GM12878 (cell line): ENCODE results near the gene TCF12. TPM values are rescaled to one million over a fixed set of nuclear protein-coding genes. Genes with fewer than 3 reads are reported as not detected.

Experiments used
- ATAC-seq: fragments of 200-7000 bp; cut with Tn5 transposase; 3 replicates; pipeline ENCODE4 v1.9.1; 2020; ENCODE audit warnings: mild to moderate bottlenecking, moderate library complexity
- BruUV-seq: library from RNA; stranded (reverse); fragments of 400-500 nt; replicated peaks from 2 replicates; lab custom pipeline; 2021; lab: Mats Ljungman, UMichigan
- CTCF ChIA-PET: fragments of 300-600 bp; sonication (Branson Sonifier 250); formaldehyde crosslinking; extraction: SDS; loops from one replicate; lab custom pipeline; 2021; ENCODE audit warnings: inconsistent platforms; lab: Yijun Ruan, JAX
- POLR2A ChIA-PET: fragments of 350-600 bp; formaldehyde crosslinking; extraction: SDS; loops from one replicate; lab custom pipeline; 2021; ENCODE audit warnings: inconsistent platforms; lab: Charles Lee
- RAD21 ChIA-PET: fragments of 300-600 bp; sonication (Branson Sonifier 250); formaldehyde crosslinking; loops from one replicate; lab custom pipeline; 2023; ENCODE audit warnings: antibody characterized with exemption; ENCODE audit not compliant: unreplicated experiment; lab: Charles Lee
- SMC1A ChIA-PET: fragments of 300-600 bp; sonication (Branson Sonifier 250); formaldehyde crosslinking; loops from one replicate; lab custom pipeline; 2023; ENCODE audit not compliant: unreplicated experiment, uncharacterized antibody; lab: Charles Lee
- DNase-seq: peaks from one replicate; pipeline ENCODE4 v3.0.0-alpha.2; 2011; ENCODE audit warnings: low read depth, low spot score
- FAIRE-seq: peaks from 3 replicates; lab custom pipeline; 2011; peaks lifted over from hg19 to GRCh38; lab: Jason Lieb, UNC
- H2AFZ ChIP-seq: 2 replicates; pipeline ENCODE4 v1.6.0; 2011; ENCODE audit warnings: low read depth, low read length, control low read depth; ENCODE audit not compliant: control insufficient read depth
- H3K27ac ChIP-seq: 2 replicates; pipeline ENCODE4 v1.5.1; 2011; ENCODE audit warnings: control low read depth; ENCODE audit not compliant: control insufficient read depth, insufficient read depth
- H3K27me3 ChIP-seq, 2 experiments: replicated peaks in 1 of 2; 2 replicates each; pipeline versions ENCODE4 v1.6.0 to v1.6.1; 2011; ENCODE audit warnings: low read length in 1 of 2; ENCODE audit not compliant: control insufficient read depth in 2 of 2, insufficient read depth in 2 of 2
- H3K36me3 ChIP-seq, 2 experiments: 2 replicates each; pipeline ENCODE4 v1.5.1; 2011; ENCODE audit warnings: low read length in 1 of 2; ENCODE audit not compliant: control insufficient read depth in 2 of 2, insufficient read depth in 2 of 2
- H3K4me1 ChIP-seq: 2 replicates; pipeline ENCODE4 v1.6.1; 2011; ENCODE audit warnings: mild to moderate bottlenecking, low read length, moderate library complexity, mixed read lengths; ENCODE audit not compliant: control insufficient read depth, insufficient read depth
- H3K4me2 ChIP-seq: 2 replicates; pipeline ENCODE4 v1.6.0; 2011; ENCODE audit warnings: control low read depth; ENCODE audit not compliant: control insufficient read depth, insufficient read depth
- H3K4me3 ChIP-seq: fragments of 200-600 bp; sonication (generic); 2 replicates; pipeline ENCODE4 v1.5.1; 2016
- H3K79me2 ChIP-seq: 2 replicates; pipeline ENCODE4 v1.6.0; 2011; ENCODE audit warnings: low read length; ENCODE audit not compliant: control insufficient read depth, insufficient read depth
- H3K9ac ChIP-seq: 2 replicates; pipeline ENCODE4 v1.8.0; 2011; ENCODE audit warnings: low read length, control low read depth, mixed read lengths; ENCODE audit not compliant: control insufficient read depth, insufficient read depth
- H3K9me3 ChIP-seq: replicated peaks from 3 replicates; pipeline ENCODE4 v1.5.1; 2011; ENCODE audit warnings: mild to moderate bottlenecking, low read length; ENCODE audit not compliant: control insufficient read depth, insufficient read depth
- H4K20me1 ChIP-seq: 2 replicates; pipeline ENCODE4 v1.6.0; 2011; ENCODE audit not compliant: control insufficient read depth, insufficient read depth
- DPF2 ChIP-seq: fragments of 450-650 bp; IDR thresholded peaks from 2 replicates; pipeline ENCODE4 v1.6.1; 2017; ENCODE audit warnings: mild to moderate bottlenecking
- FOS ChIP-seq: IDR thresholded peaks from 3 replicates; pipeline ENCODE4 v1.6.1; 2011; ENCODE audit warnings: borderline replicate concordance; ENCODE audit not compliant: insufficient read length; ENCODE audit errors: extremely low read depth
- KDM1A ChIP-seq: fragments of 200-600 bp; sonication (generic); IDR thresholded peaks from 2 replicates; pipeline ENCODE4 v1.6.1; 2016; ENCODE audit warnings: borderline replicate concordance
- MYC ChIP-seq: IDR thresholded peaks from 2 replicates; pipeline ENCODE4 v1.6.1; 2011; ENCODE audit warnings: mild to moderate bottlenecking, low read length, moderate library complexity, inconsistent platforms; ENCODE audit not compliant: insufficient read depth, insufficient replicate concordance, insufficient read length, severe bottlenecking
- RAD51 ChIP-seq: fragments of 450-650 bp; IDR thresholded peaks from 2 replicates; pipeline ENCODE4 v1.6.1; 2016; ENCODE audit warnings: moderate library complexity, mild to moderate bottlenecking, inconsistent platforms
- RUNX3 ChIP-seq: IDR thresholded peaks from 2 replicates; pipeline ENCODE4 v1.6.1; 2012; ENCODE audit warnings: low read length, inconsistent platforms
- SIN3A ChIP-seq: IDR thresholded peaks from 2 replicates; pipeline ENCODE4 v1.6.1; 2012; ENCODE audit warnings: low read depth, low read length, improper control_type of control experiment
- SPI1 ChIP-seq: IDR thresholded peaks from 2 replicates; pipeline ENCODE4 v1.6.1; 2011; ENCODE audit warnings: low read depth, mild to moderate bottlenecking, low read length, moderate library complexity, borderline replicate concordance; ENCODE audit not compliant: insufficient read depth
- TCF7 ChIP-seq: IDR thresholded peaks from 2 replicates; pipeline ENCODE4 v1.6.1; 2014; ENCODE audit warnings: antibody characterized with exemption, borderline replicate concordance
- ZNF592 ChIP-seq: fragments of 450-650 bp; IDR thresholded peaks from 2 replicates; pipeline ENCODE4 v1.6.1; 2017; ENCODE audit warnings: mild to moderate bottlenecking, moderate library complexity
- WGBS: methylation state at CpG from one replicate; pipeline ENCODE4 v1.1.6; 2016; ENCODE audit warnings: low lambda C conversion rate; ENCODE audit not compliant: insufficient replicate concordance, insufficient coverage; ENCODE audit errors: missing lambda C conversion rate; 5-methylcytosine and 5-hydroxymethylcytosine counted together
- in situ Hi-C: fragments of 300-500 bp; cut with MboI; formaldehyde crosslinking; loops from 9 replicates; pipeline ENCODE4 v1.14.3; 2018; ENCODE audit warnings: mixed read lengths
- intact Hi-C: fragments of 100-400 bp; cut with micrococcal nuclease; formaldehyde crosslinking; loops from one replicate; pipeline ENCODE4 v1.14.2; 2022; ENCODE audit not compliant: unreplicated experiment
- polyA plus RNA-seq, 11 experiments: library from polyadenylated mRNA; depleted of rRNA in 4 of 11; unstranded in 6 of 11; stranded (reverse) in 5 of 11; fragments of >200 nt; fragmentation: Nextera tagmentation in 4 of 11; fragmentation: Illumina TruSeq in 1 of 11; extraction: Ambion mirVana in 4 of 11; extraction: Trizol in 1 of 11; gene quantifications; 1 replicate in 1 of 11; 2 replicates in 10 of 11; pipeline versions ENCODE4 v1.2.1 to v1.2.3, GENCODE V29; 2011 to 2016; ENCODE audit warnings: inconsistent platforms in 2 of 11, missing spikeins in 2 of 11, low read depth in 1 of 11
- total RNA-seq, 4 experiments: library from RNA; depleted of rRNA in 3 of 4; stranded (reverse); fragments of >200 nt in 3 of 4; fragmentation: Illumina TruSeq in 1 of 4; extraction: Trizol in 1 of 4; gene quantifications; 2 replicates each; pipeline versions ENCODE4 v1.2.1 to v1.2.3, GENCODE V29; 2013 to 2021

Gene TCF12
- total and polyA plus RNA-seq, 10 of the 15 experiments (the other 5 are each of a cell fraction or from before 2014, with no cell fraction given) = 8.2 to 70.9 (median 49.5) TPM

DNA sequence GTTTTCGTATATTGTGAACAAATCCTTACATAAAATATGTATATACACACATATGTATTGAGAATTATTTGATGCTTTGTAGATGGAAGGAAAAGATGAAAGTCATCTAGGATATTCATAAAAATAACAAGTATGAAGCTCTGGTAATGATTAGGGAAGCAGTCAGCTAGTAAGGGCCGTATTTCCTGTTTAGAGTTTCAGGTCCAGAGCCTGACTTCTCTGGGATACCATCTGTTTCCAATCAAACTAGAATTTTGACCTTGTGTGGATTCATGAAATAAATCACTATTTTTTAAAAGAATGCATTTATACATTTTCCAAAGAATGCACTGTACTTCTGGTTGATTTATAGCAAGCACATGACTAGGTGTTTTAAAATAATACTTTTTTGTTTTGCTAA lies 301.8 kb downstream of the TCF12 start:
- no TSS peak for BruUV-seq
- Histone ChIP-seq H2AFZ (no peak overlapping the region), H3K4me2 (no peak overlapping the region), H3K4me3 (no peak overlapping the region), H3K27me3 (no peaks in the 10 kb centered on the region), H3K4me1 (peaks cover 9% of the 10 kb centered on the region; the same call in 1 of the 2 replicates), H3K36me3 (no peaks in the 10 kb centered on the region), H4K20me1 (no peaks in the 10 kb centered on the region), H3K79me2 (no peaks in the 10 kb centered on the region; the same call in 1 of the 2 replicates), H3K9me3 (no peaks in the 10 kb centered on the region), H3K27ac (no peak overlapping the region), H3K9ac (no peak overlapping the region)
- in situ Hi-C loops = no loop called here
- FAIRE-seq = no peak
- CTCF ChIA-PET = interaction anchor here (0.7 to 4.9 kb wide), 6 partner anchors 11 to 203 kb away, joined by 3 to 22 read pairs (median 4); no protein-coding TSS in a partner anchor
- TF ChIP-seq SPI1 (no peak), ZNF592 (no peak), MYC (no peak), KDM1A (no peak), RUNX3 (no peak), TCF7 (no peak), DPF2 (no peak), RAD51 (no peak), FOS (no peak), SIN3A (no peak)
- SMC1A ChIA-PET = interaction anchor here (1.1 to 3.3 kb wide), 10 partner anchors 12 to 975 kb away, joined by 3 to 29 read pairs (median 8); no protein-coding TSS in a partner anchor
- WGBS = 100% methylated on average over 2 of the region's 2 CpGs
- RAD21 ChIA-PET = interaction anchor here (1.2 to 2.0 kb wide), 4 partner anchors 73 to 86 kb away, joined by 6 to 8 read pairs (median 6); no protein-coding TSS in a partner anchor
- POLR2A ChIA-PET = interaction anchor here (0.6 to 0.7 kb wide), 2 partner anchors 16 to 273 kb away, joined by 3 to 6 read pairs; no protein-coding TSS in a partner anchor
- no peak for ATAC-seq
- intact Hi-C loops = loop anchor here (5.0 to 10.0 kb wide), 2 partner anchors 82 to 205 kb away; no protein-coding TSS in a partner anchor
- no peak for DNase-seq
